ENCODE data around the gene SLC25A44.
"Not testable (repeated sequence)": the region's sequence is repeated elsewhere in the genome, so short reads cannot be mapped to it uniquely, and the experiment has no call there.

Gene SLC25A44

DNA sequence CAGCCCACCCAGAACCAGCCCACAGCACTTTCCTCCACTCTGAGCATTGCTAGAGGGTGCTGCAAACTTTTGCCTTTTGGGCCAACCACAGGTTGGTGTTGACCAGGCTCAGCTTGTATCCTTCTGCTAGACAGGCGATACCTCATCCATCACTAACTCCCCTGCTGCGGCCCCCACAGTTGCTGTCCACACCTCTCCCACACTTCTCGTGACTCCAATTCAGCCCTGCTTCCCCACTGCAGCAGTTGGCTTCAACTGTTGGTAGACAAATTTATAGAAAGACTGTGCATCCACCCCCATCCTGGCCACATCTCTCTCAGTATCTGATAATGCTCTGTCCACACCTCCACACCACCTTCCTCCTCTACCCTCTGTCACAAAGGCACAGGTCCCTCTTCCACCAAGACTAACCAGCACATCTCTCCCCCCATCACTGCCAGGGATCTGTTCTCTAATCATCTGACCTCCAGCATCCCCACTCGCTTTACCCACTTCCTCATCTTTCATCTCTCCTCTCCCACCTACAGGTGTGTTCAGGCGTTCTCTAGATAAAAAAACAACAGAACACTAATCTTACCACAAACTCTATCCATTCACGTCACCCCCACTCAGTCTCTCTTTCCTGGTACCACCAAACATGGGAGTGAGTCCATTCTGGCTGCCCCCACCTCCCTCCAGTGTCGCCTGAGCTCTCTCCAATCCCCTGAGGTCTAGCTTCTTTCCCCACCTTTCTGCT is 15.8 kb upstream of the SLC25A44 start:
- H2AFZ ChIP-seq (ENCODE audit: low read length), result no peak overlapping the region
- H3K9ac ChIP-seq (ENCODE audit: low read length), result no peak overlapping the region

DNA sequence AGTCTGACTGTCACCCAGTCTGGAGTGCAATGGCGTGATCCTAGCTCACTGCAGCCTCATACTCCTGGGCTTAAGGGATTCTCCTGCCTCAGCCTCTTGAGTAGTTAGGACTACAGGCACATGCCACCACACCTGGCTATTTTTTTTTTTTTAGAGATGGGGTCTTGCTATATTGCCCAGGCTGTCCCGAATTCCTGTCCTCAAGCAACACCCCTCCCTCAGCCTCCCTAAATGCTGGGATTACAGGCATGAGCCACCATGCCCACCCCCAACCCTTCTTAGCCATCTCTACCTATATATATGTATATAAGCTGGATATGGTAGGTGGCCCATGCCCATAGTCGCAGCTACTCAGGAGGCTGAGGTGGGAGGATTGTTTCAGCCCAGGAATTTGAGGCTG is 13.4 kb upstream of the SLC25A44 start:
- Histone ChIP-seq H4K20me1 (ENCODE audit: insufficient read depth, low read length) (no peaks in the 10 kb centered on the region), H3K79me2 (ENCODE audit: low read length) (no peaks in the 10 kb centered on the region; the same call in 1 of the 2 replicates), H3K4me1 (ENCODE audit: low read length) (no peaks in the 10 kb centered on the region), H3K4me2 (ENCODE audit: low read depth, low read length) (no peak overlapping the region), H3K4me3 (ENCODE audit: low read length) (no peak overlapping the region), H3K27ac (ENCODE audit: low read length) (no peak overlapping the region), H2AFZ (ENCODE audit: low read length) (no peak overlapping the region), H3K9ac (ENCODE audit: low read length) (no peak overlapping the region), H3K27me3 (replicated peaks; ENCODE audit: insufficient read depth, low read length) (no peaks in the 10 kb centered on the region), H3F3A (ENCODE audit: insufficient read depth, low read length) (peaks cover 12% of the 10 kb centered on the region; the same call in 1 of the 2 replicates), H3K9me2 (replicated peaks; ENCODE audit: insufficient read depth, low read length) (no peaks in the 10 kb centered on the region), H3K36me3 (replicated peaks; ENCODE audit: insufficient read depth, low read length) (peaks cover 21% of the 10 kb centered on the region), H3K9me3 (replicated peaks; ENCODE audit: insufficient read depth, low read length) (no peaks in the 10 kb centered on the region)
- TF ChIP-seq, protein P1, sequence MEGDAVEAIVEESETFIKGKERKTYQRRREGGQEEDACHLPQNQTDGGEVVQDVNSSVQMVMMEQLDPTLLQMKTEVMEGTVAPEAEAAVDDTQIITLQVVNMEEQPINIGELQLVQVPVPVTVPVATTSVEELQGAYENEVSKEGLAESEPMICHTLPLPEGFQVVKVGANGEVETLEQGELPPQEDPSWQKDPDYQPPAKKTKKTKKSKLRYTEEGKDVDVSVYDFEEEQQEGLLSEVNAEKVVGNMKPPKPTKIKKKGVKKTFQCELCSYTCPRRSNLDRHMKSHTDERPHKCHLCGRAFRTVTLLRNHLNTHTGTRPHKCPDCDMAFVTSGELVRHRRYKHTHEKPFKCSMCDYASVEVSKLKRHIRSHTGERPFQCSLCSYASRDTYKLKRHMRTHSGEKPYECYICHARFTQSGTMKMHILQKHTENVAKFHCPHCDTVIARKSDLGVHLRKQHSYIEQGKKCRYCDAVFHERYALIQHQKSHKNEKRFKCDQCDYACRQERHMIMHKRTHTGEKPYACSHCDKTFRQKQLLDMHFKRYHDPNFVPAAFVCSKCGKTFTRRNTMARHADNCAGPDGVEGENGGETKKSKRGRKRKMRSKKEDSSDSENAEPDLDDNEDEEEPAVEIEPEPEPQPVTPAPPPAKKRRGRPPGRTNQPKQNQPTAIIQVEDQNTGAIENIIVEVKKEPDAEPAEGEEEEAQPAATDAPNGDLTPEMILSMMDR (IDR thresholded peaks at IDR 0.05; ENCODE audit: low read length), result no peak
- no peak for DNase-seq

More for the DNA sequence above, 15.8 kb upstream of the SLC25A44 start:
- H3K36me3 ChIP-seq (replicated peaks; ENCODE audit: insufficient read depth, low read length), result peaks cover 41% of the 10 kb centered on the region
- no peak overlapping the region for H3K4me3 ChIP-seq (ENCODE audit: low read length)
- H4K20me1 ChIP-seq (ENCODE audit: insufficient read depth, low read length), result no peaks in the 10 kb centered on the region
- no peak overlapping the region for H3K4me2 ChIP-seq (ENCODE audit: low read depth, low read length)
- peaks cover 22% of the 10 kb centered on the region for H3K79me2 ChIP-seq (ENCODE audit: low read length)
- H3K4me1 ChIP-seq (ENCODE audit: low read length), result no peaks in the 10 kb centered on the region
- no peak for DNase-seq
- peaks cover 13% of the 10 kb centered on the region for H3F3A ChIP-seq (ENCODE audit: insufficient read depth, low read length)
- TF ChIP-seq EZH2 (optimal IDR thresholded peaks at IDR 0.05; ENCODE audit: low read depth, low read length), result no peak
- TF ChIP-seq EZH2phosphoT487 (IDR thresholded peaks at IDR 0.05; ENCODE audit: low read length), result no peak
- TF ChIP-seq, protein P1 (IDR thresholded peaks at IDR 0.05; ENCODE audit: low read length), result no peak
- H3K27me3 ChIP-seq (replicated peaks; ENCODE audit: insufficient read depth, low read length), result no peaks in the 10 kb centered on the region
- no peaks in the 10 kb centered on the region for H3K9me2 ChIP-seq (replicated peaks; ENCODE audit: insufficient read depth, low read length)
- H3K27ac ChIP-seq (ENCODE audit: low read length), result no peak overlapping the region
- no peaks in the 10 kb centered on the region for H3K9me3 ChIP-seq (replicated peaks; ENCODE audit: insufficient read depth, low read length)

DNA sequence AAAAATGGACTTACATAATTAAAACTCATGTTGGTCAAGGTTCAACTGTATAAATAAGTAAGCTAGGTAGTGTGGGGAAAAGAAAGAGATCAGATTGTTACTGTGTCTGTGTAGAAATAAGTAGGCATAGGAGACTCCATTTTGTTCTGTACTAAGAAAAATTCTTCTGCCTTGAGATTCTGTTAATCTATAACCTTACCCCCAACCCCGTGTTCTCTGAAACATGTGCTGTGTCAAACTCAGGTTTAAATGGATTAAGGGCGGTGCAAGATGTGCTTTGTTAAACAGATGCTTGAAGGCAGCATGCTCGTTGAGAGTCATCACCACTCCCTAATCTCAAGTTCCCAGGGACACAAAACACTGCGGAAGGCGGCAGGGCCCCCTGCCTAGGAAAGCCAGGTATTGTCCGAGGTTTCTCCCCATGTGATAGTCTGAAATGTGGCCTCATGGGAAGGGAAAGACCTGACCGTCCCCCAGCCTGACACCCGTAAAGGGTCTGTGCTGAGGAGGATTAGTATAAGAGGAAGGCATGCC is 12.4 kb upstream of the SLC25A44 start:
- not testable (repeated sequence) for H3K79me2 ChIP-seq (ENCODE audit: low read length); H3K27ac ChIP-seq (ENCODE audit: low read length); H3K9ac ChIP-seq (ENCODE audit: low read length); H3K27me3 ChIP-seq (replicated peaks; ENCODE audit: insufficient read depth, low read length); H3K9me3 ChIP-seq (replicated peaks; ENCODE audit: insufficient read depth, low read length); H3F3A ChIP-seq (ENCODE audit: insufficient read depth, low read length); H3K4me3 ChIP-seq (ENCODE audit: low read length); H3K9me2 ChIP-seq (replicated peaks; ENCODE audit: insufficient read depth, low read length); H3K4me2 ChIP-seq (ENCODE audit: low read depth, low read length); DNase-seq; H3K4me1 ChIP-seq (ENCODE audit: low read length); H2AFZ ChIP-seq (ENCODE audit: low read length); H4K20me1 ChIP-seq (ENCODE audit: insufficient read depth, low read length)
- H3K36me3 ChIP-seq (replicated peaks; ENCODE audit: insufficient read depth, low read length), result peaks cover 11% of the 10 kb centered on the region

DNA sequence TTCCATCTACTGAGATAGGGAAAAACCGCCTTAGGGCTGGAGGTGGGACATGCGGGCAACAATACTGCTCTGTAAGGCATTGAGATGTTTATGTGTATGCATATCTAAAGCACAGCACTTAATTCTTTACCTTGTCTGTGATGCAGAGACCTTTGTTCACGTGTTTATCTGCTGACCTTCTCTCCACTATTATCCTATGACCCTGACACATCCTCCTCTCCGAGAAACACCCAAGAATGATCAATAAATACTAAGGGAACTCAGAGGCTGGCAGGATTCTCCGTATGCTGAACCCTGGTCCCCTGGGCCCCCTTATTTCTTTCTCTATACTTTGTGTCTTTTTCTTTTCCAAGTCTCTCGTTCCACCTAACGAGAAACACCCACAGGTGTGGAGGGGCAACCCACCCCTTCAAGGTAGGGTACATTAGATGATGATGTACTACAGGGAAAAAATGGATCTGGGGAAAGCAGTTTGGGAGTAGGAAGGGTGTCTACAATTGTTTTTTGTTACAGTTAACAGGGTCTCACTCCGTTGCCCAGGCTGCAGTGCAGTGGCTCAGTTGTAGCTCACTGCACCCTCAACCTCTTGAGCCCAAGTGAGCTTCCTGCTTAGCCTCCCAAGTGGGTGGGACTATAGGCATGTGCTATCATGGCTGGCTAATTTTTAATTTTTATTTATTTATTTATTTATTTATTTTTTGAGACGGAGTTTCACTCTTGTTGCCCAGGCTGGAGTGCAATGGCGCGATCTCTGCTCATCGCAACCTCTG is 11.7 kb upstream of the SLC25A44 start:
- not testable (repeated sequence) for H3K9ac ChIP-seq (ENCODE audit: low read length); H3K4me3 ChIP-seq (ENCODE audit: low read length); H3K27me3 ChIP-seq (replicated peaks; ENCODE audit: insufficient read depth, low read length); H3K79me2 ChIP-seq (ENCODE audit: low read length); H3K9me3 ChIP-seq (replicated peaks; ENCODE audit: insufficient read depth, low read length); H3K4me1 ChIP-seq (ENCODE audit: low read length); H3K27ac ChIP-seq (ENCODE audit: low read length); H3F3A ChIP-seq (ENCODE audit: insufficient read depth, low read length); DNase-seq; H2AFZ ChIP-seq (ENCODE audit: low read length); H3K9me2 ChIP-seq (replicated peaks; ENCODE audit: insufficient read depth, low read length); H3K36me3 ChIP-seq (replicated peaks; ENCODE audit: insufficient read depth, low read length); H4K20me1 ChIP-seq (ENCODE audit: insufficient read depth, low read length); H3K4me2 ChIP-seq (ENCODE audit: low read depth, low read length)

DNA sequence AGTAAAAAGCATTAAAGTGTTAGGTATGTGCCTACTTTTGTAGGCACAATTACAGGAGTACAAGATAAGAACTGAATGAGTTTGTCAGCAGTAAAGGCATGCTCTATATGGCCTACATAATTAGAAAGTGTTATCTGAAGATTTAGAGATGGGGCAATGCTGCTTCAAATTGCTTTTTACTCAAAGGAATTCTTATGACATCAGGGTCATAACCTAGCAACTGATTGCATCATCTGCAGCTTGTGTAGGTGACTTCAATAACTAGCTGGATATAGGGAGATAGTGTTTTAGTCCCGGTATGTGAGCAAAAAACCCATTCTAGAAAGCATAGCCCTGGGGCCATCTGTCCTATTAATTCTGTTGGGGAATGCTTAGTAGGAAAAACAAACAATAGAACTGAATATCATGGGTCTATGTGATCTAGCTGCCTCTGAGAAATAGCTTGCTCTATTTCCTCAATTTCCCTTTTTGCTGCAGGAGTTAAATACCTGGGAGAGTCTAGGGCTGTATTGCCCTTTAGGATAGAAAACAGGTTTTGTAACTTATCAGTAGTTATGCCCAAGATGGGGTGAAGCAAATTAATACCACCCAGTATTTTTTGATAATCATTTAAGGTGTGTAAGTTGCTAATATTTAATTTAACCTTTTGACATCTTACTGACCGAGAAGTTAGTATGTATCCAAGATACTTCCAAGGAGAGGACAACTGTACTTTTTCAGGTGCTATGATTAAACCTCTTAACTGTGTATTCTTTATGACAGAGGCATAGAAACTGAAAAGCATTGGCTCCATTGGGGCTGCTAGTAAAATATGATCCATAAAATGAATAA is 7.3 kb upstream of the SLC25A44 start:
- H3K27ac ChIP-seq (ENCODE audit: low read length); H3K79me2 ChIP-seq (ENCODE audit: low read length); DNase-seq; H3K4me2 ChIP-seq (ENCODE audit: low read depth, low read length); H2AFZ ChIP-seq (ENCODE audit: low read length); H4K20me1 ChIP-seq (ENCODE audit: insufficient read depth, low read length); H3K27me3 ChIP-seq (replicated peaks; ENCODE audit: insufficient read depth, low read length); H3K9me3 ChIP-seq (replicated peaks; ENCODE audit: insufficient read depth, low read length); H3K9ac ChIP-seq (ENCODE audit: low read length); H3K9me2 ChIP-seq (replicated peaks; ENCODE audit: insufficient read depth, low read length); H3K4me3 ChIP-seq (ENCODE audit: low read length); H3K36me3 ChIP-seq (replicated peaks; ENCODE audit: insufficient read depth, low read length); H3K4me1 ChIP-seq (ENCODE audit: low read length): not testable (repeated sequence)
- H3F3A ChIP-seq (ENCODE audit: insufficient read depth, low read length), result peaks cover 10% of the 10 kb centered on the region
